Measurements from ENCODE around the gene DYNC1H1. TPM values are rescaled to one million over a fixed set of nuclear protein-coding genes. Genes with fewer than 3 reads are reported as not detected.

Gene DYNC1H1
- total RNA-seq, 1 experiment from 2014 or later, result 361 TPM

DNA sequence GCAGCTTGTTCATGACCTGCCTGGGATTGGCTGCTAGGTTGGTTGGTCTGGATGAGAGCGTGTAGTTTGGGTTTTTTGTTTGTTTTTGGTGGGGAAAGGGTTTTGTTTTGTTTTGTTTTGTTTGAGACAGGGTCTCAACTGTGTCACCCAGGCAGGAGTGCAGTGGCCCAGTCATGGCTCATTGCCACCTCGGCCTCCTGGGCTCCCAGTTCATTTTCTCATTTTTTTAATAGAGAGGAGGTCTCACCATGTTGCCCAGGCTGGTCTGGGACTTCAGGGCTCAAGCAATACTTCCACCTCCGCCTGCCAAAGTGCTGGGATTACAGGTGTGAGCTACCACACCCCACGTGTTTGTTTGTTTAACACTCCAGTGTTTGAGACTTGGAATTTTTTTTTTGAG lies 3.8 kb downstream of the DYNC1H1 start:
- Histone ChIP-seq H3K9ac (ENCODE audit: low read length) (no peak overlapping the region), H3K79me2 (ENCODE audit: insufficient read depth, low read length) (peaks cover 84% of the 10 kb centered on the region), H3K4me3 (replicated peaks in 1 of 2; ENCODE audit: low read depth in 1 of 2, low read length in 2 of 2) (no peak overlapping the region), H2AFZ (ENCODE audit: low read depth, low read length, poor library complexity, severe bottlenecking) (no peak overlapping the region), H3K4me1 (ENCODE audit: control insufficient read depth in 1 of 2, insufficient read depth in 2 of 2, low read length in 2 of 2) (peaks cover 33 to 46% of the 10 kb centered on the region in 2 experiments), H3K4me2 (ENCODE audit: low read length) (no peak overlapping the region), H3K9me2 (ENCODE audit: insufficient read depth) (no peaks in the 10 kb centered on the region), H3K27ac (ENCODE audit: low read depth, low read length) (no peak overlapping the region), H3K27me3 (ENCODE audit: insufficient read depth, low read length) (no peaks in the 10 kb centered on the region), H3K36me3 (ENCODE audit: control insufficient read depth in 1 of 2, insufficient read depth in 2 of 2, low read length in 2 of 2) (peaks cover 0 to 4% of the 10 kb centered on the region in 2 experiments; a peak in 1 of 4 replicates), H3K9me3 (ENCODE audit: control insufficient read depth in 1 of 2, insufficient read depth in 1 of 2, low read depth in 1 of 2, low read length in 2 of 2) (no peaks in the 10 kb centered on the region), H4K20me1 (ENCODE audit: insufficient read depth) (no peaks in the 10 kb centered on the region)
- RAD21 ChIA-PET (ENCODE audit: low non-redundant PET in 1 of 2, low total read pairs in 2 of 2, uncharacterized antibody in 2 of 2, unreplicated experiment in 2 of 2), result no interaction called here
- BruUV-seq (replicated peaks), result no TSS peak
- intact Hi-C loops (cut with micrococcal nuclease), result no loop called here
- ATAC-seq, result no peak
- CTCF ChIA-PET, result no interaction called here
- TF ChIP-seq, protein P1, sequence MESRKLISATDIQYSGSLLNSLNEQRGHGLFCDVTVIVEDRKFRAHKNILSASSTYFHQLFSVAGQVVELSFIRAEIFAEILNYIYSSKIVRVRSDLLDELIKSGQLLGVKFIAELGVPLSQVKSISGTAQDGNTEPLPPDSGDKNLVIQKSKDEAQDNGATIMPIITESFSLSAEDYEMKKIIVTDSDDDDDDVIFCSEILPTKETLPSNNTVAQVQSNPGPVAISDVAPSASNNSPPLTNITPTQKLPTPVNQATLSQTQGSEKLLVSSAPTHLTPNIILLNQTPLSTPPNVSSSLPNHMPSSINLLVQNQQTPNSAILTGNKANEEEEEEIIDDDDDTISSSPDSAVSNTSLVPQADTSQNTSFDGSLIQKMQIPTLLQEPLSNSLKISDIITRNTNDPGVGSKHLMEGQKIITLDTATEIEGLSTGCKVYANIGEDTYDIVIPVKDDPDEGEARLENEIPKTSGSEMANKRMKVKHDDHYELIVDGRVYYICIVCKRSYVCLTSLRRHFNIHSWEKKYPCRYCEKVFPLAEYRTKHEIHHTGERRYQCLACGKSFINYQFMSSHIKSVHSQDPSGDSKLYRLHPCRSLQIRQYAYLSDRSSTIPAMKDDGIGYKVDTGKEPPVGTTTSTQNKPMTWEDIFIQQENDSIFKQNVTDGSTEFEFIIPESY (IDR thresholded peaks at IDR 0.05; ENCODE audit: extremely low read depth, insufficient replicate concordance, low read length), result no peak
- TF ChIP-seq ZNF274 (IDR thresholded peaks at IDR 0.05; ENCODE audit: low read depth, low read length) (no peak), SIN3A (IDR thresholded peaks at IDR 0.05; ENCODE audit: low read depth) (no peak), POLR2A (IDR thresholded peaks at IDR 0.05; ENCODE audit: borderline replicate concordance, extremely low read depth, insufficient read depth, insufficient read length) (no peak), POLR2AphosphoS5 (IDR thresholded peaks at IDR 0.05; ENCODE audit: low read depth, low read length) (no peak), TCF7L2 (IDR thresholded peaks at IDR 0.05; ENCODE audit: borderline replicate concordance, extremely low read depth, insufficient read depth, insufficient read length) (no peak), ZFX (IDR thresholded peaks at IDR 0.05) (no peak), ELF1 (IDR thresholded peaks at IDR 0.05; ENCODE audit: borderline replicate concordance, low read depth) (no peak)
- TF ChIP-seq, protein P2, sequence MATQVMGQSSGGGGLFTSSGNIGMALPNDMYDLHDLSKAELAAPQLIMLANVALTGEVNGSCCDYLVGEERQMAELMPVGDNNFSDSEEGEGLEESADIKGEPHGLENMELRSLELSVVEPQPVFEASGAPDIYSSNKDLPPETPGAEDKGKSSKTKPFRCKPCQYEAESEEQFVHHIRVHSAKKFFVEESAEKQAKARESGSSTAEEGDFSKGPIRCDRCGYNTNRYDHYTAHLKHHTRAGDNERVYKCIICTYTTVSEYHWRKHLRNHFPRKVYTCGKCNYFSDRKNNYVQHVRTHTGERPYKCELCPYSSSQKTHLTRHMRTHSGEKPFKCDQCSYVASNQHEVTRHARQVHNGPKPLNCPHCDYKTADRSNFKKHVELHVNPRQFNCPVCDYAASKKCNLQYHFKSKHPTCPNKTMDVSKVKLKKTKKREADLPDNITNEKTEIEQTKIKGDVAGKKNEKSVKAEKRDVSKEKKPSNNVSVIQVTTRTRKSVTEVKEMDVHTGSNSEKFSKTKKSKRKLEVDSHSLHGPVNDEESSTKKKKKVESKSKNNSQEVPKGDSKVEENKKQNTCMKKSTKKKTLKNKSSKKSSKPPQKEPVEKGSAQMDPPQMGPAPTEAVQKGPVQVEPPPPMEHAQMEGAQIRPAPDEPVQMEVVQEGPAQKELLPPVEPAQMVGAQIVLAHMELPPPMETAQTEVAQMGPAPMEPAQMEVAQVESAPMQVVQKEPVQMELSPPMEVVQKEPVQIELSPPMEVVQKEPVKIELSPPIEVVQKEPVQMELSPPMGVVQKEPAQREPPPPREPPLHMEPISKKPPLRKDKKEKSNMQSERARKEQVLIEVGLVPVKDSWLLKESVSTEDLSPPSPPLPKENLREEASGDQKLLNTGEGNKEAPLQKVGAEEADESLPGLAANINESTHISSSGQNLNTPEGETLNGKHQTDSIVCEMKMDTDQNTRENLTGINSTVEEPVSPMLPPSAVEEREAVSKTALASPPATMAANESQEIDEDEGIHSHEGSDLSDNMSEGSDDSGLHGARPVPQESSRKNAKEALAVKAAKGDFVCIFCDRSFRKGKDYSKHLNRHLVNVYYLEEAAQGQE (IDR thresholded peaks at IDR 0.05; ENCODE audit: low read depth), result no peak
- POLR2A ChIA-PET, result no interaction called here
- no peak for DNase-seq (ENCODE audit: low read depth, low spot score)

All from HCT116 (cell line).